WI38 (cell line): ENCODE data around the gene PPP2R1B.

Experiments
- H3K4me3 ChIP-seq: 2 replicates; pipeline ENCODE4 v1.5.1; 2011; ENCODE audit warnings: low read depth, mild to moderate bottlenecking, control low read depth, low read length
- TF ChIP-seq, protein P1 (sequence below): IDR thresholded peaks from 2 replicates; pipeline ENCODE4 v1.5.1; 2012; ENCODE audit warnings: low read depth, mild to moderate bottlenecking, control low read depth, low read length

The PPP2R1B gene

DNA sequence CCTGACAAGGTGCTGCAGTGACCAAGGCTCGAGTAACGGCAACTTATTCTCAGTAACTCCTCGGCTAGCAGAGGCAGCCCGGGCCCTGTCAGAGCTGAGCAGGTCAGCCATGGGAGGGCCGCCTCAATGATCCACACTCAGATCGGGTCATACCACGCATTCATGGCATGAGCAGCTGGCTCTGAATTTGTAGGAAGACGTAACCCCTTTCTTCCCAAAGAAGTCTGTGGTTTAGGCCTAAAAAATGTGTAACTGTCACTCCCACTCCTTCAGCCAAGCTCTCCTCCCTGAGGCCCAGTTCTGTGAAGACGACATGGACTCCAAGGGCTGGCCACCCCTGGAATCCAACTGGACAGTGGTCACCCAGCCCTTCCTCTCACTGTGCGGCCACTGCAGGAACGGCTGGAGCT is 30.0 kb downstream of the PPP2R1B start:
- TF ChIP-seq, protein P1, sequence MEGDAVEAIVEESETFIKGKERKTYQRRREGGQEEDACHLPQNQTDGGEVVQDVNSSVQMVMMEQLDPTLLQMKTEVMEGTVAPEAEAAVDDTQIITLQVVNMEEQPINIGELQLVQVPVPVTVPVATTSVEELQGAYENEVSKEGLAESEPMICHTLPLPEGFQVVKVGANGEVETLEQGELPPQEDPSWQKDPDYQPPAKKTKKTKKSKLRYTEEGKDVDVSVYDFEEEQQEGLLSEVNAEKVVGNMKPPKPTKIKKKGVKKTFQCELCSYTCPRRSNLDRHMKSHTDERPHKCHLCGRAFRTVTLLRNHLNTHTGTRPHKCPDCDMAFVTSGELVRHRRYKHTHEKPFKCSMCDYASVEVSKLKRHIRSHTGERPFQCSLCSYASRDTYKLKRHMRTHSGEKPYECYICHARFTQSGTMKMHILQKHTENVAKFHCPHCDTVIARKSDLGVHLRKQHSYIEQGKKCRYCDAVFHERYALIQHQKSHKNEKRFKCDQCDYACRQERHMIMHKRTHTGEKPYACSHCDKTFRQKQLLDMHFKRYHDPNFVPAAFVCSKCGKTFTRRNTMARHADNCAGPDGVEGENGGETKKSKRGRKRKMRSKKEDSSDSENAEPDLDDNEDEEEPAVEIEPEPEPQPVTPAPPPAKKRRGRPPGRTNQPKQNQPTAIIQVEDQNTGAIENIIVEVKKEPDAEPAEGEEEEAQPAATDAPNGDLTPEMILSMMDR, result no peak
- no peak overlapping the region for H3K4me3 ChIP-seq

DNA sequence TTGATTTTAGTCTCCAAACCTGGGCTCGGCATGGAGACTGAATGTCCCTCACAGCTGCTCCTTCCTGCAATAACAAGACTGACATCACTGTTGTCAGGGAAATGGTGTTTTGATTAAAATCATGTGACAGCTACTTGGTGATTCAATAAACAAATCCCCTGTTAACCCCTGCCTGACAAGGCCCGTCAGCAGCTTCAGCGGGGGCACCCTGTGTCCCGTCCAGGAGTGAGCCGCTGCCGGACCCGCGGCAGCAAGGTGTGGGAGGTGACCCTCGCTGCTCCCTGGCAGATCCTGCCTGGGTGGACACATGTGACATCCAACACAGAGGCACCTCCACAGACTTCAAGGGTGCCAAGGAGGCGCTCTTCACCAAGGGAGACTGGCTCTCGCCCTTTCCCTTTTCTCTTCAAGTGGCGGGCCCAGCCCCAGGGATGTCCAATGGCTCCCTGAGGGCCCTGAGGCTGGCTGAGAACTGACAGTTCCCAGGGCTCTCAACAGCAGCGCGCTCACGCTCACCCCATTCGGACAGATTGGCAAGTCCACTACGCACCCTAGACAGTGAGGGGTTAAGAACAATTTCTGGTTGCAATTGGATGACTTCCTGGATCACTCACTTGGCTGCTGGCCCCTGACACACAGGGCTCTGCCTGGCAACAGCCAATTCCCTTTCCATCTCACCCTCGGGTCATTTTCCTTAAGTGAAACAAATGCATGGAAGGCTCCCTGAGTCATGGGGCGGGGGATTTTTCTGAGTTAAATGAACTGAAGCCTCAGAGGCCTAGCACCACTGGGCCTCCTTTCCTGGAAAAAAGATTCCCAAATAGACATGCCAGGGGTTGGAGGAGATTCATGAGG is 30.7 kb downstream of the PPP2R1B start:
- TF ChIP-seq, protein P1, result no peak
- H3K4me3 ChIP-seq, result peak overlapping the region; percentile 44

DNA sequence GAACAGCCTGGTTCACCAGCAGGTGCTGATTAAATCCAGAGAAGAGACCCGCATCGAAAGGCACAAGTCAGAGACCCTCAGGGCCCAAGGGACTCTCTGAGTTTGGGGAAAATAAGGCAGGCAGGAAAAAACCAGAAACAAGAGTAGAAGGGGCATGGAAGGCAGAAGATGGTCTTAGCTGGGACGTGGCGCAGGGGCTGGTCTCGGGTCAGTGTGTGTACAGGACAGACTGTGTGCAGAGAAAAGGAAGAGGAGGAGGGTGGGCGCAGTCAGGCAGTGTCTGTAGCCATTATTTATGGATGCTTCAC is 31.3 kb downstream of the PPP2R1B start:
- no peak overlapping the region for H3K4me3 ChIP-seq
- TF ChIP-seq, protein P1, result no peak

DNA sequence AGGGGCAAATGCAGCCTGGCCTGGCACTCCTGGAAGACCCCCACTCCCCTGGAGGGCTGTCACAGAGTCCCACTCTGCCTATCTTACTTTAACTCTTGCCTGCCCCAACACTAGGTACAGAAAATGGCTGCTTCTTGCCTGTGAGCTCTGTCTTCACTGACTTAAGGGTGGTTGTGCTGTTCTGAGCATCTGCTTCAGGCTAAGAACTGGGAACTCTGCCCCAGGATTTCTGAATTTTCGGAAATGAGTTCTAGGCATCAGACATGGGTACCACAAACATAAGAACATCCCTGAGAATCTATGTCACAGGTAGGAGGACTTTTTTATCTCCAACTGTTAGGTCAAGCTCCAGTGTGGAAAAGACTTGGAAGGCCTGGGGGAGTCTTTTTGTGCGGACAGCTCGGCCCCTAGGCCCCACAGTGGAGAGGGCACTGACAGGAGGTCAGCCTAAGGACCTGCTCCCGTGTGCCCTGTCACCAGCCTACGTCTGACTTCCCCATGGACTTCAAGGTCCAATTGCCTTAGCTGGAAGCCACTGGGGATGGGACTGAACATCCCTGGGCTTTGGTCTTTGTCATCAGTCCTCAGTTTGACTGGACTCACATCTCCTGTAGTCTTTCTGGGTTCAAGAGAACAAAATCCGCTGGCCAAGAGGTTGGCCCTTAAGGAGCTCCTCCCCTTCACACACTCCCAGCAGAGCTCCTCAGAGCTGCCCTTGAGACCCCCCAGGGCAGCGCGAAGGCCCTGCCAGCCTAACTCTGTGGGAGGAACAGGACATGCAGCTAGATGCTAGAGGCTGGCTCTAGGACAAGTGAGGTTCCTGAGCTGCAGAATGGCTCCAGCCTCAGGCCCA is 31.9 kb downstream of the PPP2R1B start:
- no peak overlapping the region for H3K4me3 ChIP-seq
- TF ChIP-seq, protein P1, result no peak

DNA sequence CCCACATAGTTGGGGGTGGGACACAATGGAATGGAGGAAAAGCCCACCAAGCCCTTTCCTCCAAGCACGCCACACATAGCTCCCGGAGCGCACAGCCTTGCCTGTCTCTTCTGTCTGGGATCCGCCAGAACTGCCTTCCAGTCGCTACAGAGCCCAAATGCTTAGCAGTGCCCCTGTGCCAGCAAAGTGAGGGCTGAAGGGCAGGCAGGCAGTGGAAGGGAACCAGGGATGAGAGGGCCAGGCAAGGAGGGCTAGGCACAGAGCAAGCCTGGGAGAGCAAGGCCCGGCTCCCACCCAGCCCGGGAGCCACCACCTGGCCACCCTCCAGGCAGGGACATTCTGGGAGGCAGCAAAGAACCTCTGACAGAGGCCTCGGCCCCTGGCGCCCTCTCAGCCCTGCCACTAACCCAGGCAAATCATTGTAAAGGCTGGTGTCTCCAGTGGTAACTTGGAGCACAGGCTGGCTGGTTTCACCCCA is 32.5 kb downstream of the PPP2R1B start:
- TF ChIP-seq, protein P1, result no peak

DNA sequence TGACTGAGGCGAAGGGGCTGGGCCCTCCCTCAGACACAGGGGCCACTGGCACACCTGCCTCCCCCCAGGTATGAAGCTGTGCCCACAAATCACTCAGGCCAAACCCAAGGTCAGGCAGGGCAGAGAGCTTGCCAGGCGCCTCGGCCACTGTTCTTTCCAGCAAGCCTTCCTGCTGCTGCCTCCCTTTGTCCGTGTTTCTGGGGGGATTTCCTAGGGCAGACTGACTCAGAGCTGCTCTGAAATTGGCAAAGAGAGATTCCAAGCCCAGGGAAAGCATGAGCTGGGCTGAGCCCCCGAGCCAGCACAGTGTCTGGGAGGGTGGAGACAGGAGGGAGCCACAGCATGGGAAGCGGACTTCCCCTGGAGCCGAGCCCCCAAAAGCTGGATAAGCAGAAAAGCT is 33.2 kb downstream of the PPP2R1B start:
- H3K4me3 ChIP-seq, result no peak overlapping the region
- TF ChIP-seq, protein P1, result no peak

More for the DNA sequence above, 32.5 kb downstream of the PPP2R1B start:
- no peak overlapping the region for H3K4me3 ChIP-seq

DNA sequence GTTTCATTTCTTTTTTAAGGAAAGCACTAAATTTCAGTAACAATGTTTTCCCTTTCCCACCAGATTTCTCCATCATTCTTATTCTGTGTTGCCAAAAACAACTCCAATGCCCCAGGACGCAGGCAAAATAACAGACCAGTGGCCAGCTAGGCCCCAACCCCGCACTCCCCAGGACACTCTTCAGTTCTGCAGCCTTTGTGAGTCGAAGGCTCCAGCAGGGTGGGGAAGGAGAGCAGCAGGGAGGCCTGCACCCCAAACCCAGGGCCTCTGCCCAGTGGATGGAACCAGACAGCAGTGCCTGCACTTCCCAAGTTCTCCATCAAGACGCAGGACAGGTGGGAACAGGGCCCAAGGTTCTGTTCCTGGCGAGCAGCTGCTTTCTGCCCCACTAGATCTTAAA is 34.4 kb downstream of the PPP2R1B start:
- no peak overlapping the region for H3K4me3 ChIP-seq

More for the DNA sequence above, 34.4 kb downstream of the PPP2R1B start:
- TF ChIP-seq, protein P1, result no peak
